ENCODE measurements around the gene NTMT1.

The NTMT1 gene

GRCh38 chr9:129637673-129638439, 11.9 kb downstream of the NTMT1 start:
- H3K14ac ChIP-seq (ENCODE audit: low read length), result no peak overlapping the region
- no peak overlapping the region for H3K4me3 ChIP-seq (ENCODE audit: low read length in 2 of 2)
- no peak overlapping the region for H4K8ac ChIP-seq (ENCODE audit: low read depth, low read length)
- H3K18ac ChIP-seq (ENCODE audit: low read length), result no peak overlapping the region
- H3K27me3 ChIP-seq (ENCODE audit: control insufficient read depth in 3 of 3, insufficient read depth in 3 of 3, low read depth in 1 of 3, low read length in 3 of 3), result no peaks in the 10 kb centered on the region
- no CpG with 5 or more reads among the region's 29 CpGs for WGBS, 2 donors (ENCODE audit: extremely low coverage in 2 of 2, insufficient read length in 2 of 2, insufficient replicate concordance in 1 of 2)
- peaks cover 50 to 69% of the 10 kb centered on the region in 2 donors for H3K36me3 ChIP-seq (replicated peaks in 1 of 2; ENCODE audit: control insufficient read depth in 2 of 2, insufficient read depth in 2 of 2, low read length in 2 of 2)
- peaks cover 11% of the 10 kb centered on the region in 2 donors for H3K4me1 ChIP-seq (ENCODE audit: control insufficient read depth in 2 of 2, insufficient read depth in 1 of 2, low read depth in 1 of 2, low read length in 2 of 2)
- H2BK5ac ChIP-seq (ENCODE audit: low read length), result peak overlapping the region; percentile 66
- no peak overlapping the region for H2BK15ac ChIP-seq (ENCODE audit: low read length)
- H4K91ac ChIP-seq (ENCODE audit: low read depth, low read length, poor library complexity), result no peak overlapping the region
- H2AK5ac ChIP-seq (ENCODE audit: low read depth, low read length), result no peak overlapping the region
- peaks cover 29% of the 10 kb centered on the region for H3K79me1 ChIP-seq (ENCODE audit: low read depth, low read length)
- no peak overlapping the region for H2BK120ac ChIP-seq (ENCODE audit: low read depth, low read length)
- no peak overlapping the region for H3K23ac ChIP-seq (ENCODE audit: low read depth, low read length, poor library complexity)
- H3K9ac ChIP-seq (ENCODE audit: low read depth, low read length, poor library complexity), result peak overlapping the region; percentile 12
- no peak overlapping the region for H3K27ac ChIP-seq (replicated peaks; ENCODE audit: low read length)
- no peak for DNase-seq (ENCODE audit: low spot score)
- no peak overlapping the region for H3K4ac ChIP-seq (ENCODE audit: low read length)
- no peak overlapping the region for H2AFZ ChIP-seq (ENCODE audit: low read length)
- no peak overlapping the region for H2BK12ac ChIP-seq (ENCODE audit: low read length)
- no peaks in the 10 kb centered on the region for H3K9me3 ChIP-seq (replicated peaks in 1 of 2; ENCODE audit: control insufficient read depth in 2 of 2, insufficient read depth in 1 of 2, low read depth in 1 of 2, low read length in 2 of 2)
- H3K4me2 ChIP-seq (ENCODE audit: insufficient read depth, low read length, poor library complexity, severe bottlenecking), result no peak overlapping the region

- no peak overlapping the region for H2AFZ ChIP-seq (ENCODE audit: low read length)
- WGBS, 2 donors (ENCODE audit: extremely low coverage in 2 of 2, insufficient read length in 2 of 2, insufficient replicate concordance in 1 of 2), result no CpG with 5 or more reads among the region's 17 CpGs
- peak overlapping the region; percentile 43 for H2AK5ac ChIP-seq (ENCODE audit: low read depth, low read length)
- H3K27ac ChIP-seq (replicated peaks; ENCODE audit: low read length), result no peak overlapping the region
- peaks cover 43 to 56% of the 10 kb centered on the region in 2 donors for H3K36me3 ChIP-seq (replicated peaks in 1 of 2; ENCODE audit: control insufficient read depth in 2 of 2, insufficient read depth in 2 of 2, low read length in 2 of 2)
- no peak overlapping the region for H3K9ac ChIP-seq (ENCODE audit: low read depth, low read length, poor library complexity)
- H3K18ac ChIP-seq (ENCODE audit: low read length), result no peak overlapping the region
- no peak for DNase-seq (ENCODE audit: low spot score)
- H3K27me3 ChIP-seq (ENCODE audit: control insufficient read depth in 3 of 3, insufficient read depth in 3 of 3, low read depth in 1 of 3, low read length in 3 of 3), result no peaks in the 10 kb centered on the region
- H3K4me3 ChIP-seq (ENCODE audit: low read length in 2 of 2), result peak overlapping the region in 1 of 2 donors; percentile 6
- peak overlapping the region; percentile 73 for H3K23ac ChIP-seq (ENCODE audit: low read depth, low read length, poor library complexity)
- no peak overlapping the region for H4K91ac ChIP-seq (ENCODE audit: low read depth, low read length, poor library complexity)
- peaks cover 11% of the 10 kb centered on the region in 2 donors for H3K4me1 ChIP-seq (ENCODE audit: control insufficient read depth in 2 of 2, insufficient read depth in 1 of 2, low read depth in 1 of 2, low read length in 2 of 2)
- H3K9me3 ChIP-seq (replicated peaks in 1 of 2; ENCODE audit: control insufficient read depth in 2 of 2, insufficient read depth in 1 of 2, low read depth in 1 of 2, low read length in 2 of 2), result no peaks in the 10 kb centered on the region
- no peak overlapping the region for H3K14ac ChIP-seq (ENCODE audit: low read length)
- no peak overlapping the region for H2BK5ac ChIP-seq (ENCODE audit: low read length)
- H2BK15ac ChIP-seq (ENCODE audit: low read length), result no peak overlapping the region
- peak overlapping the region; percentile 37 for H3K4ac ChIP-seq (ENCODE audit: low read length)
- H2BK120ac ChIP-seq (ENCODE audit: low read depth, low read length), result no peak overlapping the region
- no peak overlapping the region for H3K4me2 ChIP-seq (ENCODE audit: insufficient read depth, low read length, poor library complexity, severe bottlenecking)
- peaks cover 27% of the 10 kb centered on the region for H3K79me1 ChIP-seq (ENCODE audit: low read depth, low read length)
- H4K8ac ChIP-seq (ENCODE audit: low read depth, low read length), result peak overlapping the region; percentile 43
- H2BK12ac ChIP-seq (ENCODE audit: low read length), result no peak overlapping the region
Observed at GRCh38 chr9:129639034-129639630, 13.2 kb downstream of the NTMT1 start.

- Histone ChIP-seq H3K4me2 (ENCODE audit: insufficient read depth, low read length, poor library complexity, severe bottlenecking) (no peak overlapping the region), H4K91ac (ENCODE audit: low read depth, low read length, poor library complexity) (no peak overlapping the region), H3K9me3 (replicated peaks in 1 of 2; ENCODE audit: control insufficient read depth in 2 of 2, insufficient read depth in 1 of 2, low read depth in 1 of 2, low read length in 2 of 2) (no peaks in the 10 kb centered on the region), H3K18ac (ENCODE audit: low read length) (no peak overlapping the region), H4K8ac (ENCODE audit: low read depth, low read length) (no peak overlapping the region), H2BK15ac (ENCODE audit: low read length) (no peak overlapping the region), H3K14ac (ENCODE audit: low read length) (no peak overlapping the region), H2BK5ac (ENCODE audit: low read length) (no peak overlapping the region), H3K4me3 (ENCODE audit: low read length in 2 of 2) (peak overlapping the region in 1 of 2 donors; percentile 24), H2AFZ (ENCODE audit: low read length) (no peak overlapping the region), H3K23ac (ENCODE audit: low read depth, low read length, poor library complexity) (no peak overlapping the region), H2AK5ac (ENCODE audit: low read depth, low read length) (peak overlapping the region; percentile 43), H3K9ac (ENCODE audit: low read depth, low read length, poor library complexity) (no peak overlapping the region), H3K27me3 (ENCODE audit: control insufficient read depth in 3 of 3, insufficient read depth in 3 of 3, low read depth in 1 of 3, low read length in 3 of 3) (no peaks in the 10 kb centered on the region), H3K79me1 (ENCODE audit: low read depth, low read length) (peaks cover 25% of the 10 kb centered on the region), H2BK120ac (ENCODE audit: low read depth, low read length) (no peak overlapping the region), H2BK12ac (ENCODE audit: low read length) (no peak overlapping the region), H3K4me1 (ENCODE audit: control insufficient read depth in 2 of 2, insufficient read depth in 1 of 2, low read depth in 1 of 2, low read length in 2 of 2) (peaks cover 11% of the 10 kb centered on the region in 2 donors), H3K36me3 (replicated peaks in 1 of 2; ENCODE audit: control insufficient read depth in 2 of 2, insufficient read depth in 2 of 2, low read length in 2 of 2) (peaks cover 39 to 50% of the 10 kb centered on the region in 2 donors), H3K4ac (ENCODE audit: low read length) (no peak overlapping the region), H3K27ac (replicated peaks; ENCODE audit: low read length) (no peak overlapping the region)
- no CpG with 5 or more reads among the region's 12 CpGs for WGBS, 2 donors (ENCODE audit: extremely low coverage in 2 of 2, insufficient read length in 2 of 2, insufficient replicate concordance in 1 of 2)
- no peak for DNase-seq (ENCODE audit: low spot score)
Observed at GRCh38 chr9:129639756-129640085, 13.8 kb downstream of the NTMT1 start.

GRCh38 chr9:129640086-129640870, 14.3 kb downstream of the NTMT1 start:
- H2BK120ac ChIP-seq (ENCODE audit: low read depth, low read length), result no peak overlapping the region
- H3K27ac ChIP-seq (replicated peaks; ENCODE audit: low read length), result no peak overlapping the region
- peak overlapping the region in 1 of 2 donors; percentile 95 for H3K4me3 ChIP-seq (ENCODE audit: low read length in 2 of 2)
- H4K8ac ChIP-seq (ENCODE audit: low read depth, low read length), result no peak overlapping the region
- no peak overlapping the region for H2BK12ac ChIP-seq (ENCODE audit: low read length)
- no peak overlapping the region for H3K4ac ChIP-seq (ENCODE audit: low read length)
- H2AK5ac ChIP-seq (ENCODE audit: low read depth, low read length), result peak overlapping the region; percentile 52
- H3K4me1 ChIP-seq (ENCODE audit: control insufficient read depth in 2 of 2, insufficient read depth in 1 of 2, low read depth in 1 of 2, low read length in 2 of 2), result peaks cover 11% of the 10 kb centered on the region in 2 donors
- H3K9me3 ChIP-seq (replicated peaks in 1 of 2; ENCODE audit: control insufficient read depth in 2 of 2, insufficient read depth in 1 of 2, low read depth in 1 of 2, low read length in 2 of 2), result no peaks in the 10 kb centered on the region
- peak overlapping the region; percentile 24 for H2BK5ac ChIP-seq (ENCODE audit: low read length)
- H3K36me3 ChIP-seq (replicated peaks in 1 of 2; ENCODE audit: control insufficient read depth in 2 of 2, insufficient read depth in 2 of 2, low read length in 2 of 2), result peaks cover 33 to 45% of the 10 kb centered on the region in 2 donors
- H2AFZ ChIP-seq (ENCODE audit: low read length), result no peak overlapping the region
- H3K23ac ChIP-seq (ENCODE audit: low read depth, low read length, poor library complexity), result peak overlapping the region; percentile 52
- no peak overlapping the region for H2BK15ac ChIP-seq (ENCODE audit: low read length)
- H3K14ac ChIP-seq (ENCODE audit: low read length), result no peak overlapping the region
- H3K18ac ChIP-seq (ENCODE audit: low read length), result no peak overlapping the region
- DNase-seq (ENCODE audit: low spot score), result no peak
- H3K4me2 ChIP-seq (ENCODE audit: insufficient read depth, low read length, poor library complexity, severe bottlenecking), result peak overlapping the region; percentile 89
- no CpG with 5 or more reads among the region's 25 CpGs for WGBS, 2 donors (ENCODE audit: extremely low coverage in 2 of 2, insufficient read length in 2 of 2, insufficient replicate concordance in 1 of 2)
- H4K91ac ChIP-seq (ENCODE audit: low read depth, low read length, poor library complexity), result no peak overlapping the region
- no peak overlapping the region for H3K9ac ChIP-seq (ENCODE audit: low read depth, low read length, poor library complexity)
- H3K79me1 ChIP-seq (ENCODE audit: low read depth, low read length), result peaks cover 20% of the 10 kb centered on the region
- no peaks in the 10 kb centered on the region for H3K27me3 ChIP-seq (ENCODE audit: control insufficient read depth in 3 of 3, insufficient read depth in 3 of 3, low read depth in 1 of 3, low read length in 3 of 3)

Data from neuronal stem cell (in vitro differentiated cells).